ENCODE measurements around the gene FHOD3. TPM values are rescaled to one million over a fixed set of nuclear protein-coding genes. Genes with fewer than 3 reads are reported as not detected.

FHOD3 gene
- total and polyA plus RNA-seq, 2 of the 8 experiments (the other 6 are each of a cell fraction or from before 2014, with no cell fraction given) = 9.7 to 10.5 TPM

DNA sequence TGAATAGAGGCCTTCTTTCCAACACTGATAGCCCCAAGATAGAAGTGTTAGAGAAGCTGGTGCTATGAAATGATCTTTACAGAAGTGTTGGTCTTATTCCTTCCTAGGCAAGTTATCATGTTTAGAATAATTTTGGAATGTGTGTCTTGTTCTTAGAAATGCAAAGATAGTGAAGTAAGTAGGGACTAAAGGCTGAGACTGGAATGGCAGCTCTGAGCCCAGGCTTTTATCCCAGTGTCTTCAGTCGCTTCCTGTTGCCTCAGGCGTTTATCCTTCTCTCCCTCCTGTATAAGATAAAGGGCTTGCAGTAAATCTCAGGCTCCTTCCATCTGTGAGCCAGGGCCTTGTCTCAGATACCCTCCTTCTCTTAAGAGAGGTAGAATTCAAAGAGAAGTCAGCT, 313.1 kb downstream of the FHOD3 start (continued):
- TF ChIP-seq, protein P1, sequence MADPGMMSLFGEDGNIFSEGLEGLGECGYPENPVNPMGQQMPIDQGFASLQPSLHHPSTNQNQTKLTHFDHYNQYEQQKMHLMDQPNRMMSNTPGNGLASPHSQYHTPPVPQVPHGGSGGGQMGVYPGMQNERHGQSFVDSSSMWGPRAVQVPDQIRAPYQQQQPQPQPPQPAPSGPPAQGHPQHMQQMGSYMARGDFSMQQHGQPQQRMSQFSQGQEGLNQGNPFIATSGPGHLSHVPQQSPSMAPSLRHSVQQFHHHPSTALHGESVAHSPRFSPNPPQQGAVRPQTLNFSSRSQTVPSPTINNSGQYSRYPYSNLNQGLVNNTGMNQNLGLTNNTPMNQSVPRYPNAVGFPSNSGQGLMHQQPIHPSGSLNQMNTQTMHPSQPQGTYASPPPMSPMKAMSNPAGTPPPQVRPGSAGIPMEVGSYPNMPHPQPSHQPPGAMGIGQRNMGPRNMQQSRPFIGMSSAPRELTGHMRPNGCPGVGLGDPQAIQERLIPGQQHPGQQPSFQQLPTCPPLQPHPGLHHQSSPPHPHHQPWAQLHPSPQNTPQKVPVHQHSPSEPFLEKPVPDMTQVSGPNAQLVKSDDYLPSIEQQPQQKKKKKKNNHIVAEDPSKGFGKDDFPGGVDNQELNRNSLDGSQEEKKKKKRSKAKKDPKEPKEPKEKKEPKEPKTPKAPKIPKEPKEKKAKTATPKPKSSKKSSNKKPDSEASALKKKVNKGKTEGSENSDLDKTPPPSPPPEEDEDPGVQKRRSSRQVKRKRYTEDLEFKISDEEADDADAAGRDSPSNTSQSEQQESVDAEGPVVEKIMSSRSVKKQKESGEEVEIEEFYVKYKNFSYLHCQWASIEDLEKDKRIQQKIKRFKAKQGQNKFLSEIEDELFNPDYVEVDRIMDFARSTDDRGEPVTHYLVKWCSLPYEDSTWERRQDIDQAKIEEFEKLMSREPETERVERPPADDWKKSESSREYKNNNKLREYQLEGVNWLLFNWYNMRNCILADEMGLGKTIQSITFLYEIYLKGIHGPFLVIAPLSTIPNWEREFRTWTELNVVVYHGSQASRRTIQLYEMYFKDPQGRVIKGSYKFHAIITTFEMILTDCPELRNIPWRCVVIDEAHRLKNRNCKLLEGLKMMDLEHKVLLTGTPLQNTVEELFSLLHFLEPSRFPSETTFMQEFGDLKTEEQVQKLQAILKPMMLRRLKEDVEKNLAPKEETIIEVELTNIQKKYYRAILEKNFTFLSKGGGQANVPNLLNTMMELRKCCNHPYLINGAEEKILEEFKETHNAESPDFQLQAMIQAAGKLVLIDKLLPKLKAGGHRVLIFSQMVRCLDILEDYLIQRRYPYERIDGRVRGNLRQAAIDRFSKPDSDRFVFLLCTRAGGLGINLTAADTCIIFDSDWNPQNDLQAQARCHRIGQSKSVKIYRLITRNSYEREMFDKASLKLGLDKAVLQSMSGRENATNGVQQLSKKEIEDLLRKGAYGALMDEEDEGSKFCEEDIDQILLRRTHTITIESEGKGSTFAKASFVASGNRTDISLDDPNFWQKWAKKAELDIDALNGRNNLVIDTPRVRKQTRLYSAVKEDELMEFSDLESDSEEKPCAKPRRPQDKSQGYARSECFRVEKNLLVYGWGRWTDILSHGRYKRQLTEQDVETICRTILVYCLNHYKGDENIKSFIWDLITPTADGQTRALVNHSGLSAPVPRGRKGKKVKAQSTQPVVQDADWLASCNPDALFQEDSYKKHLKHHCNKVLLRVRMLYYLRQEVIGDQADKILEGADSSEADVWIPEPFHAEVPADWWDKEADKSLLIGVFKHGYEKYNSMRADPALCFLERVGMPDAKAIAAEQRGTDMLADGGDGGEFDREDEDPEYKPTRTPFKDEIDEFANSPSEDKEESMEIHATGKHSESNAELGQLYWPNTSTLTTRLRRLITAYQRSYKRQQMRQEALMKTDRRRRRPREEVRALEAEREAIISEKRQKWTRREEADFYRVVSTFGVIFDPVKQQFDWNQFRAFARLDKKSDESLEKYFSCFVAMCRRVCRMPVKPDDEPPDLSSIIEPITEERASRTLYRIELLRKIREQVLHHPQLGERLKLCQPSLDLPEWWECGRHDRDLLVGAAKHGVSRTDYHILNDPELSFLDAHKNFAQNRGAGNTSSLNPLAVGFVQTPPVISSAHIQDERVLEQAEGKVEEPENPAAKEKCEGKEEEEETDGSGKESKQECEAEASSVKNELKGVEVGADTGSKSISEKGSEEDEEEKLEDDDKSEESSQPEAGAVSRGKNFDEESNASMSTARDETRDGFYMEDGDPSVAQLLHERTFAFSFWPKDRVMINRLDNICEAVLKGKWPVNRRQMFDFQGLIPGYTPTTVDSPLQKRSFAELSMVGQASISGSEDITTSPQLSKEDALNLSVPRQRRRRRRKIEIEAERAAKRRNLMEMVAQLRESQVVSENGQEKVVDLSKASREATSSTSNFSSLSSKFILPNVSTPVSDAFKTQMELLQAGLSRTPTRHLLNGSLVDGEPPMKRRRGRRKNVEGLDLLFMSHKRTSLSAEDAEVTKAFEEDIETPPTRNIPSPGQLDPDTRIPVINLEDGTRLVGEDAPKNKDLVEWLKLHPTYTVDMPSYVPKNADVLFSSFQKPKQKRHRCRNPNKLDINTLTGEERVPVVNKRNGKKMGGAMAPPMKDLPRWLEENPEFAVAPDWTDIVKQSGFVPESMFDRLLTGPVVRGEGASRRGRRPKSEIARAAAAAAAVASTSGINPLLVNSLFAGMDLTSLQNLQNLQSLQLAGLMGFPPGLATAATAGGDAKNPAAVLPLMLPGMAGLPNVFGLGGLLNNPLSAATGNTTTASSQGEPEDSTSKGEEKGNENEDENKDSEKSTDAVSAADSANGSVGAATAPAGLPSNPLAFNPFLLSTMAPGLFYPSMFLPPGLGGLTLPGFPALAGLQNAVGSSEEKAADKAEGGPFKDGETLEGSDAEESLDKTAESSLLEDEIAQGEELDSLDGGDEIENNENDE (IDR thresholded peaks at IDR 0.05; ENCODE audit: insufficient replicate concordance, low read length) = no peak
- TF ChIP-seq MAX (IDR thresholded peaks at IDR 0.05) = no peak
- no peak for TF ChIP-seq TAF7 (optimal IDR thresholded peaks at IDR 0.05; ENCODE audit: borderline replicate concordance, low read depth, low read length)
- TF ChIP-seq RAD21 (IDR thresholded peaks at IDR 0.05 in 1 of 2, conservative IDR thresholded peaks at IDR 0.05 in 1 of 2; ENCODE audit: low read depth in 2 of 2, low read length in 2 of 2) = no peak
- TF ChIP-seq POLR2A (IDR thresholded peaks at IDR 0.05; ENCODE audit: control extremely low read depth in 1 of 2, low read depth in 2 of 2, low read length in 2 of 2) = no peak
- TF ChIP-seq POLR2AphosphoS5 (IDR thresholded peaks at IDR 0.05; ENCODE audit: low read depth, low read length) = no peak
- TF ChIP-seq SIX5 (IDR thresholded peaks at IDR 0.05; ENCODE audit: low read depth, low read length) = no peak
- no peak for TF ChIP-seq CTCF (IDR thresholded peaks at IDR 0.05; ENCODE audit: control extremely low read depth in 1 of 3, insufficient read depth in 1 of 3, low read depth in 1 of 3, low read length in 3 of 3)
- TF ChIP-seq KDM5A (IDR thresholded peaks at IDR 0.05; ENCODE audit: low read length) = no peak
